Thymus (tissue), 11 donors: ENCODE measurements around the gene BIRC5. TPM values are rescaled to one million over a fixed set of nuclear protein-coding genes. Genes with fewer than 3 reads are reported as not detected.
"Not testable (repeated sequence)": the region's sequence is repeated elsewhere in the genome, so short reads cannot be mapped to it uniquely, and the experiment has no call there.

Experiments
- DNase-seq, 9 donors: peaks; one replicate each; pipeline ENCODE4 v3.0.0-alpha.2; 2013; ENCODE audit warnings: low spot score in 9 of 9, low read depth in 6 of 9, missing footprints in 1 of 9
- H3K27ac ChIP-seq, 2 donors: one replicate each; pipeline ENCODE4 v1.5.1; 2013; ENCODE audit warnings: control low read depth in 1 of 2, low read depth in 1 of 2, low read length in 1 of 2, mild to moderate bottlenecking in 1 of 2, moderate library complexity in 1 of 2
- H3K27me3 ChIP-seq, 2 donors: one replicate each; pipeline ENCODE4 v1.5.1; 2013; ENCODE audit warnings: low read length in 1 of 2; ENCODE audit not compliant: control insufficient read depth in 2 of 2, insufficient read depth in 1 of 2
- H3K36me3 ChIP-seq, 2 donors: one replicate each; pipeline ENCODE4 v1.5.1; 2013; ENCODE audit warnings: low read length in 1 of 2, mild to moderate bottlenecking in 1 of 2, moderate library complexity in 1 of 2; ENCODE audit not compliant: control insufficient read depth in 2 of 2, insufficient read depth in 2 of 2
- H3K4me1 ChIP-seq, 2 donors: one replicate each; pipeline ENCODE4 v1.5.1; 2013; ENCODE audit warnings: low read length in 2 of 2; ENCODE audit not compliant: control insufficient read depth in 2 of 2, insufficient read depth in 2 of 2
- H3K4me3 ChIP-seq, 2 donors: one replicate each; pipeline ENCODE4 v1.5.1; 2013; ENCODE audit warnings: low read length in 2 of 2, control low read depth in 1 of 2, mild to moderate bottlenecking in 1 of 2
- H3K9me3 ChIP-seq, 2 donors: one replicate each; pipeline ENCODE4 v1.5.1; 2013; ENCODE audit warnings: low read length in 1 of 2, mild to moderate bottlenecking in 1 of 2; ENCODE audit not compliant: control insufficient read depth in 2 of 2, insufficient read depth in 1 of 2
- WGBS: extraction: QIAGEN DNeasy Blood & Tissue Kit; methylation state at CpG from one replicate; pipeline ENCODE4 v1.1.7; 2013; 5-methylcytosine and 5-hydroxymethylcytosine counted together
- polyA plus RNA-seq: library from polyadenylated mRNA; stranded (reverse); fragments of 200-250 nt; gene quantifications from one replicate; pipeline ENCODE4 v1.2.3, GENCODE V29; 2013
- total RNA-seq: library from RNA; stranded (reverse); fragments of 120-200 nt; gene quantifications from one replicate; pipeline ENCODE4 v1.2.4, GENCODE V29; 2013
- donor health status: healthy.

The BIRC5 gene
- total and polyA plus RNA-seq, 2 donors = 6.8 to 53.2 TPM

DNA sequence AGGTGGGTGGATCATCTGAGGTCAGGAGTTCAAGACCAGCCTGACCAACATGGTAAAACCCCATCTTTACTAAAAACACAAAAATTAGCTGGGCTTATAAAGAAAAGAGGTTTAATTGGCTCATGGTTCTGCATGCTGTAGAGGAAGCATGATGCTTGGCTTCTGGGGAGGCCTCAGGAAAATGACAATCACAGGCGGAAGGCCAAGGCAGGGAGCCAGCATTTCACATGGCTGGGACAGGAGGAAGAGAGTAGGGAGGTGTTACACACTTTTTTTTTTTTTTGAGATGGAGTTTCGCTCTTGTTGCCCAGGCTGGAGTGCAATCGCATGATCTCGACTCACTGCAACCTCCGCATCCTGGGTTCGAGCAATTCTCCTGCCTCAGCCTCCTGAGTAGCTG lies 21.0 kb downstream of the BIRC5 start:
- DNase-seq, H3K27ac ChIP-seq: not testable (repeated sequence)
- WGBS = 94% methylated on average over 6 of the region's 6 CpGs

DNA sequence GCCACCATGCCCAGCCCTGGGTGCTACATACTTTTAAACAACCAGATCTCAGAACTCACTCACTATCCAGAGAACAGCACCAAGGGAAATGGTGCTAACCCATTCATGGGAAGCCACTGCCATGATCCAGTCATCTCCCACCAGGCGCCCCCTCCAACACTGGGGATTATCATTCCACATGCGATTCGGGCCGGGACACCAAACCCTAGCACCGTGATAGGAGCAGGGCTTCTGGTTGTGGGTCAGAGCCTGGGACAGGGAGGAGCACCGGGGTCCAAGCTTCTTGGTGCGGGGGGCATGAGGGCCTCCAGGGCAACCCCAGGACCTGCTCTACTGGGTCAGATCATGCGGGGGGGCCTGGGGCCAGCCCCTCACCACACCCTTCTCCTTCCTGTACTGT lies 21.8 kb downstream of the BIRC5 start:
- 90% methylated on average over 8 of the region's 8 CpGs for WGBS
- Histone ChIP-seq H3K4me1 (peaks cover 15 to 68% of the 10 kb centered on the region in 2 donors), H3K9me3 (peaks cover 2 to 15% of the 10 kb centered on the region in 2 donors), H3K4me3 (no peak overlapping the region), H3K36me3 (no peaks in the 10 kb centered on the region), H3K27ac (no peak overlapping the region), H3K27me3 (peaks cover 20 to 25% of the 10 kb centered on the region in 2 donors)
- no peak for DNase-seq

More for the DNA sequence above, 21.0 kb downstream of the BIRC5 start:
- Histone ChIP-seq H3K9me3 (peaks cover 2 to 16% of the 10 kb centered on the region in 2 donors), H3K4me1 (peaks cover 22 to 71% of the 10 kb centered on the region in 2 donors), H3K27me3 (peaks cover 24 to 33% of the 10 kb centered on the region in 2 donors)
- not testable (repeated sequence) for H3K4me3 ChIP-seq, H3K36me3 ChIP-seq

DNA sequence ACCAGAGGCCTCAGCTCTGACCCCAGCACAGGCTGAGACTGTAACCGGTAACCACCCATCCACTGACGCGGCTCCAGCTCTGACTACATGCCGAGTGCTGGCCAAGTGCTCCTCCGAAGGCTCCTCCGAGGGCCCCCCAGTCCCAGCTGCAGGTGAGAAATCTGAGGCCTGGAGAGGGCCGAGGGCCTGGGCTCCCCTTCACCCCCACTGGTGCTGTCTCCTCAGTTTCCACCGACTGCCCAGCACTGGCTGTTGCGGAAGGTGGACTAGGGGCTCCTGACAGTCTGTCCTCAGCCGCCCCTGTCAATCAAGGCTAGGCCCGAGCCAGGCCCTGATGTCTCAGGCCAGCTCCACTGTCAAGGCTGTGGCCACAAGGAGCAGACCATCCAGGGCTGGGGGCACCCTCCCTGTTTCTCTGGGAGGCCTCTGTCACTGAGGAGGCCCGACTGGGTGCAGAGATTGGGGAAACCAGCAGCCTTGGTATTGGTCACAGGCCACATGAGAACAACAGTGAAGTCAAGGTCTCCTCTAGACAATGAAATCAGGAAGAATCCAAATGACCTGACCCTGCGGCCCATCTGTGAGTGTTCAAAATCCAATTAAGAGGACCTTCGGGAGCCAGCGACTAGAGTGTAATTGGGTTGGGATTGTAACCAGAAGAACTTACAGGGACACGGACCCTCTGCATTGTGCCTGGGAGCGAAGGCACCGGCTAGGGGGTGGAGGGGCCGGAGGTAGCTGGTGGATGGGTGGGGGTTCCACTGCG lies 22.5 kb downstream of the BIRC5 start:
- Histone ChIP-seq H3K36me3 (no peaks in the 10 kb centered on the region), H3K27ac (no peak overlapping the region), H3K27me3 (peaks cover 14 to 18% of the 10 kb centered on the region in 2 donors), H3K4me1 (peaks cover 12 to 68% of the 10 kb centered on the region in 2 donors), H3K9me3 (peaks cover 2 to 8% of the 10 kb centered on the region in 2 donors), H3K4me3 (no peak overlapping the region)
- 96% methylated on average over 20 of the region's 20 CpGs for WGBS
- no peak for DNase-seq

DNA sequence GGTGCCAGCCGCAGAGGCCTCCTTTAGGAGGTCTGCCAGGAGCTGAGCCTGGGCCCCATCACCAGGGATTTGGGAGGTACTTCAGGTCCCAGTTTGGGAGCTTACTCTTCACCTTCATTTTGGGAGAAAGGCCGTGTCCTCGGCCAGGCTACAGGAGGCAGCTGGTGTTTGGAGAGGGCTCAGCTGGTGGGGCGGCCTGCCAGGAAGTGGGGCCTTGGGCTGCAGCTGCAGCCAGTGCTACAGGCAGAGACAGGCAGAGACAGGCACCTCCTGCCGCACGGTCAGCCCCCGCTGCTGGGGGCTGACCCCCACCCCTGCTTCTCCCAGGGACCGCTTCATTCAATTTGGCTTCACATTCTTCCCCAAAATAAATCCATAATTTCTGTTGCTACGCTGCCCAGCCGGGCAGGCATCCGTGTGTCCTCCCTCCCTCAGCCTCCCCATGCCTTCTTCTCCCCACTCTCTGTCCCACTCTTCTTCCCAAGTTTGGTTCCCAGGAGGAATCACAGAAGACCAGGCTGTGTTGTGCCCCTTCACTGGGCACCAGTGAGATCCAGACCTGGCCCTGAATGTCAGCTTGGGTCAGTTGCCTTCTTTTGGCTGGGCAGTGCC lies 23.5 kb downstream of the BIRC5 start:
- Histone ChIP-seq H3K4me1 (peaks cover 12 to 70% of the 10 kb centered on the region in 2 donors), H3K27me3 (peaks cover 4 to 10% of the 10 kb centered on the region in 2 donors), H3K36me3 (no peaks in the 10 kb centered on the region), H3K9me3 (peaks cover 0 to 2% of the 10 kb centered on the region in 2 donors), H3K27ac (no peak overlapping the region), H3K4me3 (no peak overlapping the region)
- WGBS = 54% methylated on average over 11 of the region's 11 CpGs
- peak in 1 of 9 donors; percentile 68 for DNase-seq

DNA sequence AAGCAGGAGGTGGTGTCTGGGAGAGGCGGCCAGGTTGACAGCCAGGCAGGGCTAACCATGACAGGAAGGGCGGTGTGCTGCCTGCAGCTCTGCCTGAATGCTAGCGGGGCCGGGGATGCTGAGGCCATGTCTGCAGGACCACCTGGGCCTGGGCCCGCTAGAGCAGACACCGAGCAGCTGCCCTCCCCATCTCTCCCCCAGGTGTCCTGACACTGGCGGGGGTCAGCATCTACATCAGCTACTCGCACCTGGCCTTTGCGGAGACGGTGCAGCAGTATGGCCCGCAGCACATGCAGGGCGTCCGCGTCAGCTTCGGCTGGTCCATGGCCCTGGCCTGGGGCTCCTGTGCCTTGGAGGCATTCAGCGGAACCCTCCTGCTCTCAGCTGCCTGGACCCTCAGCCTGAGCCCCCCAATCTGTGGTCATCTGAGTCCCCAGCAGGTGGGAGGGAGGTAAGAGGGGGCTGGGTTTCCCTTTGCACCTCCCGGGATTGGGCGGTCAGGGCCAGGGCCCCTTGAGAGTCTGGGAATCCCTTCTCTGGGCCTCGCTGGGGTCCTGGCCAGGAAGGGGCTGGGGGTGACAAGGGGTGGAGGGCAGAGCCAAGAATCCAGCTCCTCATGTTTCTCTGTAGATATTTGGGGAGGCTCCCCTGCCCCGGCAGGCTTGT lies 24.9 kb downstream of the BIRC5 start:
- Histone ChIP-seq H3K36me3 (no peaks in the 10 kb centered on the region), H3K27ac (no peak overlapping the region), H3K9me3 (no peaks in the 10 kb centered on the region), H3K4me3 (no peak overlapping the region), H3K4me1 (peaks cover 9 to 72% of the 10 kb centered on the region in 2 donors), H3K27me3 (no peaks in the 10 kb centered on the region)
- no peak for DNase-seq
- 91% methylated on average over 20 of the region's 20 CpGs for WGBS

DNA sequence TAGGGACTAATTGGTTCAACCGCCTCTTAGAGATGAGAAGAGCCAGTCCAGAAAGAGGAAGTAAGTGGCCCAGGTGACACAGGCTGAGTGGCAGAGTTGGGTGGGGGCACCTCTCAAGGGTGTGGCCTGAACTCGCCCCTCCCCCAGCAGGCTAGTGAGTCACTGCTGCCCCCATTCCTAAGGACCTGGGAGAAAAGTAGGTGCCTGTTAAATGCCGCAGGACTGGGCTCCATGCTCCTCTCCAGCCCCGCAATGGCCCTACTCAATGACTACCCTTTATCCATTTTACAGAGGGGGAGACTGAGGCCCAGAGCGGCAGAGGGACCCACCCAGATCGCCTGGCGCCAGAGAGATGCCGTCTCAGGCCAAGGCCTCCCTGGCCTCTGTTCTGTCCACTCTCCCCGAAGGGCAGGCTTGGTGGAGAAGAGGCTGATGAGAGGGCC lies 25.5 kb downstream of the BIRC5 start:
- H3K4me1 ChIP-seq = peaks cover 9 to 70% of the 10 kb centered on the region in 2 donors
- no peak for DNase-seq
- H3K27ac ChIP-seq = no peak overlapping the region
- H3K4me3 ChIP-seq = no peak overlapping the region
- WGBS = 95% methylated on average over 9 of the region's 9 CpGs
- H3K9me3 ChIP-seq = no peaks in the 10 kb centered on the region
- H3K36me3 ChIP-seq = no peaks in the 10 kb centered on the region
- H3K27me3 ChIP-seq = no peaks in the 10 kb centered on the region

DNA sequence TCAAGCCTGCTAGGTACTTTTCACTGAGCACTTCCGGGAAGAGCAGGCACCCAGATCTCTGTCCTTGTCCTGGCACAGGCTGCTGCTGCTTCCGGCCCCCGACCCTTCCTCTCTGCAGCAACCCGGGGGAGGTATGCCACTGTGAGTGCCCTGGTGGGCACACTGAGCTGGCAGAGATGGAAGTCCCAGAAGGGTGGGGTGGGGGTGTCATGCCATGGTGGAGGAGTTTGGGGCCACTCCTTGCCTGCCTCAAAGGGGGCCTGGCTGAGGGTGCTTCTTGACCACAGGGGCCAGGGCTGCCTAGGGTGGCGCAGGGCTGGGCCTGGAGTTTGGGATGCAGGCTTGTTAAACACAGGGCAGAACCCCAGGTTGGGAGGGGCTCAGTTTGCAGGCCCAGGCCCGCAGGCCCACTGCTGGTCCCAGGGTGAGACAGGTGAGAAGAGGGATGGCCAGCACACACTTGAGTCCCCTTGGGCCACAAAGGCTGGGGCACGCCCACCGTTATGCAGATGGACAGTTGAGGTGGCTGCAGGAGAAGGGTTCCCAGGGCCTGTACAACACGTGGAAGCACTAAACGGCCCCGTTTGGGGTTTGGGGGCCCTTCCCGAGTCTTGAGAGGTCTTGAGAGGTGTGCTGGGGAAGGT lies 26.1 kb downstream of the BIRC5 start:
- DNase-seq = no peak
- no peak overlapping the region for H3K4me3 ChIP-seq
- peaks cover 9 to 68% of the 10 kb centered on the region in 2 donors for H3K4me1 ChIP-seq
- H3K27ac ChIP-seq = no peak overlapping the region
- WGBS = 95% methylated on average over 12 of the region's 12 CpGs
- H3K27me3 ChIP-seq = no peaks in the 10 kb centered on the region
- no peaks in the 10 kb centered on the region for H3K36me3 ChIP-seq
- H3K9me3 ChIP-seq = peaks cover 0 to under 1% of the 10 kb centered on the region in 2 donors

DNA sequence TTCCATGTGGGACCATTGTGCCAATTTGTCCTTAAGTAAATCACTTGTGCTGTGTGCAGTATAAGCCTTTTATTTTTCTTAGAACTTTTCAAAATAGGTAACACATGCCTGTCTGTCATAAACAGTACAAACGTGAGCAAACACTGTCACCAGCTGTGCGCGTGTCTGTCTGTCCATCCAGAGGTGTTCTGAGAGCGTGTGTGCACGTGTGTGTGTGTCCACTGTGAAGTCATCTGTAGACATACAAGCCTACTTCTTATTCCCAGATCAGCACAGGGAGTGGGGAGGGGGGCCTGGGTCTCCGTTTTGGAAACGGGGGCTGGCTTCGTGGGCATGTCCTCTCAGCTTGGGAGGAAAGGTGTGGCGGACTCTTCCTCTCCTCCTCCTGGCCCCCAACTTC lies 26.8 kb downstream of the BIRC5 start:
- WGBS = 95% methylated on average over 9 of the region's 9 CpGs
- no peaks in the 10 kb centered on the region for H3K36me3 ChIP-seq

More for the DNA sequence above, 26.8 kb downstream of the BIRC5 start:
- no peaks in the 10 kb centered on the region for H3K27me3 ChIP-seq
- H3K4me3 ChIP-seq = no peak overlapping the region
- H3K4me1 ChIP-seq = peaks cover 9 to 68% of the 10 kb centered on the region in 2 donors
- DNase-seq = no peak
- H3K27ac ChIP-seq = no peak overlapping the region
- peaks cover 0 to 7% of the 10 kb centered on the region in 2 donors for H3K9me3 ChIP-seq
